ENCODE data around the gene POFUT1.
"Not testable (repeated sequence)": the region's sequence is repeated elsewhere in the genome, so short reads cannot be mapped to it uniquely, and the experiment has no call there.

POFUT1 gene

GRCh38 chr20:32189691-32190615, 17.7 kb upstream of the POFUT1 start:
- no peak for DNase-seq

- no peak for DNase-seq
Observed at GRCh38 chr20:32190616-32191415, 16.9 kb upstream of the POFUT1 start.

- no peak for DNase-seq
Observed at GRCh38 chr20:32191422-32191821, 16.3 kb upstream of the POFUT1 start.

- DNase-seq = no peak
Observed at GRCh38 chr20:32191873-32192272, 15.8 kb upstream of the POFUT1 start.

- DNase-seq = no peak
Observed at GRCh38 chr20:32192698-32193097, 15.0 kb upstream of the POFUT1 start.

- not testable (repeated sequence) for DNase-seq
Observed at GRCh38 chr20:32193336-32193735, 14.3 kb upstream of the POFUT1 start.

GRCh38 chr20:32193996-32194395, 13.7 kb upstream of the POFUT1 start:
- no peak for DNase-seq

GRCh38 chr20:32195581-32195980, 12.1 kb upstream of the POFUT1 start:
- no peak for DNase-seq

GRCh38 chr20:32196613-32197012, 11.1 kb upstream of the POFUT1 start:
- not testable (repeated sequence) for DNase-seq

GRCh38 chr20:32197136-32197535, 10.5 kb upstream of the POFUT1 start:
- DNase-seq = not testable (repeated sequence)

- no peak for DNase-seq
Observed at GRCh38 chr20:32199006-32199405, 8.7 kb upstream of the POFUT1 start.

- no peak for DNase-seq
Observed at GRCh38 chr20:32201296-32201976, 6.2 kb upstream of the POFUT1 start.

- DNase-seq = no peak
Observed at GRCh38 chr20:32201977-32202363, 5.7 kb upstream of the POFUT1 start.

- no peak for DNase-seq
Observed at GRCh38 chr20:32203356-32204204, 4.1 kb upstream of the POFUT1 start.

- DNase-seq = no peak
Observed at GRCh38 chr20:32204205-32205109, 3.2 kb upstream of the POFUT1 start.

GRCh38 chr20:32205110-32205842, 2.4 kb upstream of the POFUT1 start:
- DNase-seq = no peak

GRCh38 chr20:32205843-32206759, 1.6 kb upstream of the POFUT1 start:
- no peak for DNase-seq

GRCh38 chr20:32206760-32207625, 687 bp upstream of the POFUT1 start:
- no peak for DNase-seq
